CD4-positive, alpha-beta memory T cell (primary cell): Measurements from ENCODE around the gene SMCO1. TPM values are rescaled to one million over a fixed set of nuclear protein-coding genes. Genes with fewer than 3 reads are reported as not detected.
"Not testable (repeated sequence)": the region's sequence is repeated elsewhere in the genome, so short reads cannot be mapped to it uniquely, and the experiment has no call there.

Experiments
- CTCF ChIA-PET: fragments of 350-600 bp; sonication (Branson Sonifier 250); formaldehyde crosslinking; loops from one replicate; lab custom pipeline; 2021; ENCODE audit warnings: inconsistent platforms; ENCODE audit not compliant: partially characterized antibody; lab: Charles Lee
- POLR2A ChIA-PET: fragments of 350-600 bp; sonication (Branson Sonifier 250); formaldehyde crosslinking; loops from one replicate; lab custom pipeline; 2021; ENCODE audit not compliant: partially characterized antibody; lab: Charles Lee
- DNase-seq, 5 donors: peaks; one replicate each; pipeline versions ENCODE4 v3.0.0 to v3.0.0-alpha.2; 2020 to 2022; ENCODE audit warnings: mixed read lengths in 1 of 5
- H3K27ac ChIP-seq: one replicate; pipeline ENCODE4 v1.7.0; 2013; ENCODE audit warnings: low read depth, low read length
- H3K27me3 ChIP-seq: 2 replicates; pipeline ENCODE4 v1.7.0; 2013; ENCODE audit warnings: mild to moderate bottlenecking, low read length, moderate library complexity; ENCODE audit not compliant: insufficient read depth
- H3K36me3 ChIP-seq: 2 replicates; pipeline ENCODE4 v1.7.0; 2013; ENCODE audit warnings: mild to moderate bottlenecking, low read length, moderate library complexity; ENCODE audit not compliant: insufficient read depth
- H3K4me1 ChIP-seq: 2 replicates; pipeline ENCODE4 v1.7.0; 2013; ENCODE audit warnings: mild to moderate bottlenecking, low read length, moderate library complexity; ENCODE audit not compliant: insufficient read depth
- H3K4me3 ChIP-seq, 2 donors: one replicate each; pipeline ENCODE4 v1.7.0; 2013; ENCODE audit warnings: low read length in 2 of 2, mild to moderate bottlenecking in 1 of 2
- H3K9me3 ChIP-seq, 2 donors: one replicate each; pipeline ENCODE4 v1.7.0; 2013; ENCODE audit warnings: low read length in 2 of 2, control low read depth in 1 of 2; ENCODE audit not compliant: control insufficient read depth in 1 of 2
- H3K27ac Mint-ChIP-seq, 7 donors: one replicate each; pipeline ENCODE4 v1.8.0; 2020 to 2021; ENCODE audit warnings: mixed read lengths in 7 of 7, mild to moderate bottlenecking in 6 of 7, inconsistent platforms in 3 of 7, moderate library complexity in 3 of 7
- H3K27me3 Mint-ChIP-seq, 2 donors: one replicate each; pipeline ENCODE4 v1.8.0; 2020 to 2021; ENCODE audit warnings: mixed read lengths in 2 of 2
- H3K36me3 Mint-ChIP-seq, 2 donors: one replicate each; pipeline ENCODE4 v1.8.0; 2020 to 2021; ENCODE audit warnings: mixed read lengths in 2 of 2, inconsistent platforms in 1 of 2, mild to moderate bottlenecking in 1 of 2
- H3K4me1 Mint-ChIP-seq, 4 donors: one replicate each; pipeline ENCODE4 v1.8.0; 2020 to 2021; ENCODE audit warnings: mixed read lengths in 4 of 4, mild to moderate bottlenecking in 1 of 4
- H3K4me3 Mint-ChIP-seq, 8 donors: one replicate each; pipeline ENCODE4 v1.8.0; 2020 to 2021; ENCODE audit warnings: mixed read lengths in 8 of 8, mild to moderate bottlenecking in 7 of 8, moderate library complexity in 6 of 8, inconsistent platforms in 3 of 8
- H3K9me3 Mint-ChIP-seq, 8 donors: one replicate each; pipeline ENCODE4 v1.8.0; 2020 to 2021; ENCODE audit warnings: mixed read lengths in 8 of 8, mild to moderate bottlenecking in 5 of 8, inconsistent platforms in 3 of 8, moderate library complexity in 1 of 8
- intact Hi-C: fragments of 100-400 bp; cut with micrococcal nuclease; formaldehyde crosslinking; loops from one replicate; pipeline ENCODE4 v1.15.1; 2023
- polyA plus RNA-seq, 2 donors: library from polyadenylated mRNA; unstranded; fragments of 300-500 nt; fragmentation: Illumina TruSeq; gene quantifications; one replicate each; pipeline ENCODE4 v1.2.3, GENCODE V29; 2021
- total RNA-seq, 2 experiments: library from RNA; stranded (reverse); gene quantifications; one replicate each; pipeline ENCODE4 v1.2.3, GENCODE V29; 2021

The SMCO1 gene
- total and polyA plus RNA-seq, 4 experiments from 2014 or later = not detected

DNA sequence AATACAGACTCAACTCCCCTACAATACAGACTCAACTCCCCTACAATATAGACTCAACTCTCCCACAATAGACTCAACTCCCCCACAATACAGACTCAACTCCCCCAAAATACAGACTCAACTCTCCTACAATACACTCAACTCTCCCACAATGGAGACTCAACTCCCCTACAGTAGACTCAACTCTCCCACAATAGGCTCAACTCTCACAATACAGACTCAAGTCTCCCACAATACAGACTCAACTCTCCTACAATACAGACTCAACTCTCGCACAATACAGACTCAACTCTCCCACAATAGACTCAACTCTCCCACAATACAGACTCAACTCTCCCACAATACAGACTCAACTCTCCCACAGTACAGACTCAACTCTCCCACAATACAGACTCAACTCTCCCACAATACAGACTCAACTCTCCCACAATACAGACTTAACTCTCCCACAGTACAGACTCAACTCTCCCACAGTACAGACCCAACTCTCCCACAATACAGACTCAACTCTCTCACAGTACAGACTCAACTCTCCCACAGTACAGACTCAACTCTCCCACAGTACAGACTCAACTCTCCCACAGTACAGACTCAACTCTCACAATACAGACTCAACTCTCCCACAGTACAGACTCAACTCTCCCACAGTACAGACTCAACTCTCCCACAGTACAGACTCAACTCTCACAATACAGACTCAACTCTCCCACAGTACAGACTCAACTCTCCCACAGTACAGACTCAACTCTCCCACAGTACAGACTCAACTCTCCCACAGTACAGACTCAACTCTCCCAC, 52.3 kb downstream of the SMCO1 start:
- H3K4me3 ChIP-seq, H3K27ac ChIP-seq, H3K36me3 ChIP-seq, H3K27me3 ChIP-seq, H3K4me3 Mint-ChIP-seq, H3K9me3 Mint-ChIP-seq, H3K27me3 Mint-ChIP-seq, H3K9me3 ChIP-seq, CTCF ChIA-PET, DNase-seq, POLR2A ChIA-PET, intact Hi-C loops, H3K4me1 ChIP-seq: not testable (repeated sequence)
- peaks cover 4 to 15% (median 6%) of the 10 kb centered on the region in 4 donors for H3K4me1 Mint-ChIP-seq
- H3K36me3 Mint-ChIP-seq = peaks cover 5 to 15% of the 10 kb centered on the region in 2 donors
- peak overlapping the region in 1 of 7 donors; percentile 45 for H3K27ac Mint-ChIP-seq

DNA sequence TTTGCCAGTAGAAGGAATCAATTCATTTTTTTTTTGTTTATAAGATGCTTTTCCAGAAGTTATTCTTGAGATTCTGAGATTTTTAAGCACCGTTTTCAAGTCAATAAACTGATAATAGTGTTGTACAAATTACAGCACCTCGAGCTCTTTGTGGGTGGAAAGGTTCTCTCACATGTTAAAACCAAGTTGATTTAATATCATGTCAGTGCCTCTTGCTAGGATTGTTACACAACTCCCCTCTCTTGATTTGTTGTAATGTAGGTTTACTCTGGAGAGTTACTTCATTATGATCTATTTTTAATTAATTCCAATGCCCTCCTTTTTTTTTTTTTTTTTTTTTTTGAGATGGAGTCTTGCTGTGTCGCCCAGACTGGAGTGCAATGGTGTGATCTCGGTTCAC, 57.1 kb downstream of the SMCO1 start:
- H3K27me3 ChIP-seq = no peaks in the 10 kb centered on the region
- no peaks in the 10 kb centered on the region for H3K27me3 Mint-ChIP-seq
- no peak overlapping the region for H3K4me3 ChIP-seq
- DNase-seq = no peak
- ChIA-PET CTCF (no interaction called here), POLR2A (no interaction called here)
- H3K27ac ChIP-seq = no peak overlapping the region
- peaks cover 0 to 9% (median 0%) of the 10 kb centered on the region in 8 donors for H3K9me3 Mint-ChIP-seq
- peaks cover 7% of the 10 kb centered on the region for H3K4me1 ChIP-seq
- peaks cover 0 to 7% of the 10 kb centered on the region in 2 donors for H3K36me3 Mint-ChIP-seq
- H3K9me3 ChIP-seq = no peaks in the 10 kb centered on the region
- H3K36me3 ChIP-seq = no peaks in the 10 kb centered on the region
- H3K27ac Mint-ChIP-seq = peak overlapping the region in 6 of 7 donors; percentile 50 to 84 (median 66)
- no peak overlapping the region for H3K4me3 Mint-ChIP-seq
- intact Hi-C loops = no loop called here
- H3K4me1 Mint-ChIP-seq = peaks cover 8 to 16% (median 13%) of the 10 kb centered on the region in 4 donors

DNA sequence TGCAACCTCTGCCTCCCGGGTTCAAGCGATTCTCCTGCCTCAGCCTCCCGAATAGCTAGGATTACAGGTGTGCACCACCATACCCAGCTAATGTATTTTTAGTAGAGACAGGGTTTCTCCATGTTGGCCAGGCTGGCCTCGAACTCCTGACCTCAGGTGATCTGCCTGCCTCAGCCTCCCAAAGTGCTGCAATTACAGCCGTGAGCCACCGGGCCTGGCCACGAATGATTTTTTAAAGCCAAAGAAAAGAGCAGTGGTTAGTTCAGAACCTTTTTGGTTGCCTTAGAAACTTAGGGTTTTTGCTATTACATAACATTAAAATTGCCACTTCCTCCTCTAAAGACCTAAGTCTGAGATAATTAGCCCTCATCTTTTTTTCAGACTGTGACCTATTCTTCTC, 57.7 kb downstream of the SMCO1 start:
- H3K36me3 ChIP-seq, H3K4me3 ChIP-seq, H3K9me3 ChIP-seq, H3K27me3 Mint-ChIP-seq, intact Hi-C loops, H3K4me1 ChIP-seq, CTCF ChIA-PET, H3K9me3 Mint-ChIP-seq, H3K36me3 Mint-ChIP-seq, H3K27me3 ChIP-seq, H3K27ac ChIP-seq: not testable (repeated sequence)
- Mint-ChIP-seq H3K27ac (peak overlapping the region; percentile 15 to 84 (median 66)), H3K4me3 (peak overlapping the region in 1 of 8 donors; percentile 30), H3K4me1 (peaks cover 8 to 15% (median 12%) of the 10 kb centered on the region in 4 donors)
- DNase-seq = peak in 4 of 5 donors; percentile 45 to 57 (median 48)
- POLR2A ChIA-PET = interaction anchor here (0.6 to 0.9 kb wide), 2 partner anchors 25 to 70 kb away, joined by 3 to 4 read pairs; no protein-coding TSS in a partner anchor

Other genes starting within 250 kb of the SMCO1 start
- gene PCYT1A, start 227.6 kb downstream of the SMCO1 start, total RNA-seq = 10 to 100 TPM; 70.1 to 73.7 TPM
- 10 to 100 TPM; 11.0 to 25.5 TPM for gene PCYT1A, start 227.6 kb downstream of the SMCO1 start, polyA plus RNA-seq
- 1 to 10 TPM; 6.0 to 7.4 TPM for gene DYNLT2B, start 197.1 kb downstream of the SMCO1 start, total RNA-seq
- gene DYNLT2B, start 197.1 kb downstream of the SMCO1 start, polyA plus RNA-seq = 10 to 100 TPM; 18.5 to 31.1 TPM
- gene TM4SF19, start 177.0 kb downstream of the SMCO1 start, total RNA-seq = 1 to 10 TPM; 2.4 to 2.6 TPM
- under 1 TPM in 1 of 2 donors, not detected in 1; 0.11 TPM for gene TM4SF19, start 177.0 kb downstream of the SMCO1 start, polyA plus RNA-seq
- gene UBXN7, start 82.9 kb downstream of the SMCO1 start, total RNA-seq = 10 to 100 TPM; 72.6 to 90.8 TPM
- 10 to 100 TPM; 16.8 to 31.6 TPM for gene UBXN7, start 82.9 kb downstream of the SMCO1 start, polyA plus RNA-seq
- 10 to 100 TPM; 74.5 to 76.4 TPM for gene RNF168, start 11.6 kb downstream of the SMCO1 start, total RNA-seq
- gene RNF168, start 11.6 kb downstream of the SMCO1 start, polyA plus RNA-seq = 10 to 100 TPM in 1 of 2 donors, 1 to 10 TPM in 1; 6.0 to 14.2 TPM
- gene WDR53, start 53.2 kb upstream of the SMCO1 start, total RNA-seq = 10 to 100 TPM; 37.5 to 38.7 TPM
- 10 to 100 TPM; 25.8 to 33.0 TPM for gene WDR53, start 53.2 kb upstream of the SMCO1 start, polyA plus RNA-seq
- gene FBXO45, start 53.3 kb upstream of the SMCO1 start, total RNA-seq = 10 to 100 TPM; 10.9 to 12.0 TPM
- gene FBXO45, start 53.3 kb upstream of the SMCO1 start, polyA plus RNA-seq = 1 to 10 TPM; 3.0 to 5.4 TPM
- gene NRROS, start 124.3 kb upstream of the SMCO1 start, total RNA-seq = 10 to 100 TPM; 18.7 to 20.0 TPM
- 1 to 10 TPM; 4.6 to 5.0 TPM for gene NRROS, start 124.3 kb upstream of the SMCO1 start, polyA plus RNA-seq
- 1 to 10 TPM; 7.8 to 8.2 TPM for gene CEP19, start 196.9 kb upstream of the SMCO1 start, total RNA-seq
- gene CEP19, start 196.9 kb upstream of the SMCO1 start, polyA plus RNA-seq = 10 to 100 TPM in 1 of 2 donors, 1 to 10 TPM in 1; 5.4 to 10.8 TPM
- gene PIGX, start 197.0 kb upstream of the SMCO1 start, total RNA-seq = 10 to 100 TPM; 19.1 to 23.7 TPM
- gene PIGX, start 197.0 kb upstream of the SMCO1 start, polyA plus RNA-seq = 10 to 100 TPM; 34.1 to 37.4 TPM
- gene PAK2, start 224.5 kb upstream of the SMCO1 start, total RNA-seq = 10 to 100 TPM; 80.4 to 97.4 TPM
- 10 to 100 TPM; 29.1 to 39.4 TPM for gene PAK2, start 224.5 kb upstream of the SMCO1 start, polyA plus RNA-seq